Measurements from ENCODE around the gene USP51.

DNA sequence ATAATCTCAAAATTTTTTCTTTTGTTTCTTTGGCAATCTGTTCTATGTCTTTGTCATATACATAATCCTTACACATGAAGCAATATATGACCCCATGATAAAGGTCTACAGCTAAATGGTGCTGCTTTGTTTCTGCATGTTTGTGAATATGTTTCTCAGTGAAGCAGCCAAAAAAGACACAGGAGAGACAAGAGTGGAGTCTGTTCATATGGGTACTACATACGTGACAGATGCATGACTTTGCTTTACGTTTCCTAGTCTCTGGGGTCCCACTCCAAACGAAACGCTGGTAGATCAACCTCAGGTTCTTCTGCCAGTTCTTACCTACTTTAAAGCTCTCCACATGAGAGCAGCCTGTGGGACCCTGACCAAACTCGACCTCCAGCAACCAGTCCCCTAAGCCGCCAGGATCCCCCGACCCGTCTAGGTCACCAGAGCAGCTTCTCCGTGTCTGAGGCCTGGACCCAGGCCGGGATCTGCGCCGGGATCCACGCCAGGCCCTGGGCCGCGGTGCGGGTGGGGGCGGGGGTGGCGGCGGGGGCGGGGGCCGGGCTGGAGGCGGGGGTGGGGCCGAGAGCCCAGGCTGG lies 1.5 kb downstream of the USP51 start:
- no peak for TF ChIP-seq POLR2A (IDR thresholded peaks at IDR 0.05)
- TF ChIP-seq, protein P1, sequence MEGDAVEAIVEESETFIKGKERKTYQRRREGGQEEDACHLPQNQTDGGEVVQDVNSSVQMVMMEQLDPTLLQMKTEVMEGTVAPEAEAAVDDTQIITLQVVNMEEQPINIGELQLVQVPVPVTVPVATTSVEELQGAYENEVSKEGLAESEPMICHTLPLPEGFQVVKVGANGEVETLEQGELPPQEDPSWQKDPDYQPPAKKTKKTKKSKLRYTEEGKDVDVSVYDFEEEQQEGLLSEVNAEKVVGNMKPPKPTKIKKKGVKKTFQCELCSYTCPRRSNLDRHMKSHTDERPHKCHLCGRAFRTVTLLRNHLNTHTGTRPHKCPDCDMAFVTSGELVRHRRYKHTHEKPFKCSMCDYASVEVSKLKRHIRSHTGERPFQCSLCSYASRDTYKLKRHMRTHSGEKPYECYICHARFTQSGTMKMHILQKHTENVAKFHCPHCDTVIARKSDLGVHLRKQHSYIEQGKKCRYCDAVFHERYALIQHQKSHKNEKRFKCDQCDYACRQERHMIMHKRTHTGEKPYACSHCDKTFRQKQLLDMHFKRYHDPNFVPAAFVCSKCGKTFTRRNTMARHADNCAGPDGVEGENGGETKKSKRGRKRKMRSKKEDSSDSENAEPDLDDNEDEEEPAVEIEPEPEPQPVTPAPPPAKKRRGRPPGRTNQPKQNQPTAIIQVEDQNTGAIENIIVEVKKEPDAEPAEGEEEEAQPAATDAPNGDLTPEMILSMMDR (IDR thresholded peaks at IDR 0.05): no peak
- TF ChIP-seq POLR2AphosphoS5 (IDR thresholded peaks at IDR 0.05): no peak
- no peak for TF ChIP-seq EP300 (IDR thresholded peaks at IDR 0.05)
